Measurements from ENCODE around the gene CDH22. TPM values are rescaled to one million over a fixed set of nuclear protein-coding genes. Genes with fewer than 3 reads are reported as not detected.

Gene CDH22
- total RNA-seq, 1 experiment from 2014 or later: not detected

DNA sequence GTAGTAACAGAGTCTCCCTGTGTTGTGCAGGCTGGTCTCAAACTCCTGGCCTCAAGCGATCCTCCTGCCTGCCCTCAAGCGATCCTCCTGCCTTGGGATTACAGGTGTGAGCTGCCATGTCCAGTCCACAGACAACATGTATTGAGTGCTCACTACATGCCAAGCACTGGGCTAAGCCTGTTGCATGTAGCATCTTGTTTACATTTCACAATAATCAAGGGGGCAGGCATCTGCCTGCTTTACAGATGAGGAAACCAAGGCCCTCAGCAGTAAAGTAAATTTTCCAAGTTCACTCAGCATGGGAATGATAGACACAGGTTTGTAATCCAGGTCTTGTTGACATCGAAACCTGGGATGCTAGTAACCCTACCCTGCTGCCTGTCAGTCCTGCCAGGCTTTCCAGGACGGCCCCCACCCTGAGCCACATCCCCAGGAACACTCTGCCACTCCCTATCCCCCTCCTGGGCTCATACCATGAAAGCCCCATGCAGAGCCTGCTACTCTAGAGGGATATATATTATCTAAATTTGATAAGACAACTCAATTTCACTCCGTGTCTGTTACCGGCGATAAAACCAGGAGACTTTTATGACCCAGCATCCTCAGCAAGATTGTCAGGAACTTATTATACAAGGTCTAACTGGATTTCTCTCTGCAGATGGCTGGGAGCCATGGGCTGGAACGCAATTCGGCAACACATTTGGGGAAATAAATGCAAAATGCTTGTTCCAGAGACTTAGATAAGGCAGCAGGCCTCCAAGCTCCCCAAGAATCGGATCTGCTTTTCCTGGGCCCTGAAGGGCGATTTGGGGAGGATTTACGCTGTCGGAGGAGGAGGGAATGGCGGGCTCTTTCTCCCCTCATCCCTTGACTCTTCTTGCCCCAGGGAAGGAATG, 159.7 kb downstream of the CDH22 start:
- Histone ChIP-seq H3K4me3 (ENCODE audit: low read depth, low read length, poor library complexity, severe bottlenecking) (no peak overlapping the region), H3K27ac (ENCODE audit: low read depth, low read length, poor library complexity, severe bottlenecking) (no peak overlapping the region), H3K9me3 (ENCODE audit: low read depth, low read length, poor library complexity, severe bottlenecking) (no peaks in the 10 kb centered on the region), H3K4me1 (ENCODE audit: insufficient read depth, low read length, poor library complexity, severe bottlenecking) (no peaks in the 10 kb centered on the region), H3K27me3 (replicated peaks; ENCODE audit: insufficient read depth, low read depth, low read length, poor library complexity) (no peaks in the 10 kb centered on the region), H3K36me3 (ENCODE audit: insufficient read depth, low read length, poor library complexity, severe bottlenecking) (no peaks in the 10 kb centered on the region)
- TF ChIP-seq CTCF (conservative IDR thresholded peaks at IDR 0.05; ENCODE audit: low read depth, low read length) (no peak), EZH2 (IDR thresholded peaks at IDR 0.05; ENCODE audit: borderline replicate concordance, low read depth, low read length, poor library complexity, severe bottlenecking) (no peak)
- POLR2A ChIA-PET (ENCODE audit: low non-redundant PET): no interaction called here
- CTCF ChIA-PET: interaction anchor here (0.7 kb wide), 1 partner anchor 153 kb away, joined by 3 read pairs; no protein-coding TSS in a partner anchor
- BruUV-seq (replicated peaks): no TSS peak
- intact Hi-C loops (cut with micrococcal nuclease; ENCODE audit: unreplicated experiment): no loop called here
- DNase-seq (ENCODE audit: low spot score): no peak

DNA sequence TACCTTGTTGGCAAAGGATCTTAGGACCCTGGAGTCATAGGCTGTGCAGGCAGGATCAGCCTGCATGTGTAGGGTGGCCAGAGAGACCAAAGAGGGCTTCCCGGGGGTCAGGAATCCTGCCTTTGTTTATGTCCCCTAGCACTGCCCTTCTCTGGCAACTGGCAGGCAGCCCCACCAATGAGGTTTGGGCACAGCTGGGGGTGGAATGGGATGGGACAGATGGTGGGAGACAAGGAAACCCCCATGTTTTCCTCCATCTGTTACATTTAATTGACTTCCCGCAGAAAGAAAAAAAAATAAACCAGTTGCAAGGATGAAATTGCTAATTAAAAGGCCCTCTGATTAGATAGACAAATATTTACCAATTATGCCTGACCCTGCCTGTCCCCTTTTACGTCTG, 162.6 kb downstream of the CDH22 start:
- intact Hi-C loops (cut with micrococcal nuclease; ENCODE audit: unreplicated experiment): no loop called here
- Histone ChIP-seq H3K27ac (ENCODE audit: low read depth, low read length, poor library complexity, severe bottlenecking) (no peak overlapping the region), H3K27me3 (replicated peaks; ENCODE audit: insufficient read depth, low read depth, low read length, poor library complexity) (peaks cover 11% of the 10 kb centered on the region), H3K36me3 (ENCODE audit: insufficient read depth, low read length, poor library complexity, severe bottlenecking) (no peaks in the 10 kb centered on the region), H3K4me3 (ENCODE audit: low read depth, low read length, poor library complexity, severe bottlenecking) (no peak overlapping the region), H3K4me1 (ENCODE audit: insufficient read depth, low read length, poor library complexity, severe bottlenecking) (no peaks in the 10 kb centered on the region), H3K9me3 (ENCODE audit: low read depth, low read length, poor library complexity, severe bottlenecking) (no peaks in the 10 kb centered on the region)
- no peak for TF ChIP-seq CTCF (conservative IDR thresholded peaks at IDR 0.05; ENCODE audit: low read depth, low read length)
- no peak for TF ChIP-seq EZH2 (IDR thresholded peaks at IDR 0.05; ENCODE audit: borderline replicate concordance, low read depth, low read length, poor library complexity, severe bottlenecking)
- POLR2A ChIA-PET (ENCODE audit: low non-redundant PET): no interaction called here
- CTCF ChIA-PET: no interaction called here
- BruUV-seq (replicated peaks): no TSS peak
- DNase-seq (ENCODE audit: low spot score): no peak

DNA sequence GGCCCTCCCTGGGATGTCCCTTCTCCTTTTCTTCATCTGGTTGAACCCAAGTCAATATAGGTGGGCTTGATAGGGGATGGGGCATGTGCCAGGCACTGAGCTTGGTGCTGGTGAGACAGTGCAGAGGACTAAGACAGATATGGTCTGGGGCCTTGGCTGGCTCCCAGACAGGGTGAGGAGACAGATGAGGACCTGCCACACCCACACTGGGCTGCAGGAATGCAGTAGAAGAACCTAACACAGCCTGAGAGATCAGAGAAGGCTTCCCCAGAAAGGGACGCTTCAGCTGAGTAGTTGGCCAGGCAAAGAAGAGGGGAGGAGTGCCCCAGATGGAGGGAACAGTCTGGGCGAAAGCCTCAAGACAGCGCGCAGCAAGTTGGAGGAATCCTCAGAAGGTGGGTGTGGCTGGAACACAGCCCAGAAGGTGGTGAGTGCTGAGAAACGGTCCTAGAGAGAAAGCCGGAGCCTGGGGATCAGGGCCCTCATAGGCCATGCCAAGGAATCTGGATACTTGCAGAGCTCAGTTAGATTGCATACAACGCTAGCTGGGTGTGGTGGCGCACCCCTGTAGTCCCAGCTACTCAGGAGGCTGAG, 163.8 kb downstream of the CDH22 start:
- CTCF ChIA-PET: no interaction called here

More for the DNA sequence above, 163.8 kb downstream of the CDH22 start:
- no peak overlapping the region for H3K27ac ChIP-seq (ENCODE audit: low read depth, low read length, poor library complexity, severe bottlenecking)
- POLR2A ChIA-PET (ENCODE audit: low non-redundant PET): no interaction called here
- H3K4me1 ChIP-seq (ENCODE audit: insufficient read depth, low read length, poor library complexity, severe bottlenecking): no peaks in the 10 kb centered on the region
- BruUV-seq (replicated peaks): no TSS peak
- no peak for DNase-seq (ENCODE audit: low spot score)
- H3K4me3 ChIP-seq (ENCODE audit: low read depth, low read length, poor library complexity, severe bottlenecking): no peak overlapping the region
- intact Hi-C loops (cut with micrococcal nuclease; ENCODE audit: unreplicated experiment): no loop called here
- peaks cover 15% of the 10 kb centered on the region for H3K27me3 ChIP-seq (replicated peaks; ENCODE audit: insufficient read depth, low read depth, low read length, poor library complexity)
- no peak for TF ChIP-seq CTCF (conservative IDR thresholded peaks at IDR 0.05; ENCODE audit: low read depth, low read length)
- no peaks in the 10 kb centered on the region for H3K36me3 ChIP-seq (ENCODE audit: insufficient read depth, low read length, poor library complexity, severe bottlenecking)
- no peaks in the 10 kb centered on the region for H3K9me3 ChIP-seq (ENCODE audit: low read depth, low read length, poor library complexity, severe bottlenecking)

Data from A673 (cell line).